Stimulated activated naive CD8-positive, alpha-beta T cell treated with anti-CD3 and anti-CD28 coated beads, Interleukin-15, Interleukin-2, amounts not matched to agents 100 ng/mL and 50 ng/mL, for 24 hours (primary cell): ENCODE results near the gene GPR107.

Source experiments
- H3K27ac Mint-ChIP-seq: one replicate; pipeline ENCODE4 v1.8.0; 2021; ENCODE audit warnings: mild to moderate bottlenecking, mixed read lengths
- H3K27me3 Mint-ChIP-seq: one replicate; pipeline ENCODE4 v1.8.0; 2021; ENCODE audit warnings: mixed read lengths
- H3K36me3 Mint-ChIP-seq: one replicate; pipeline ENCODE4 v1.8.0; 2021; ENCODE audit warnings: low read depth, mixed read lengths
- H3K4me1 Mint-ChIP-seq: one replicate; pipeline ENCODE4 v1.8.0; 2021; ENCODE audit warnings: low read depth, mixed read lengths
- H3K4me3 Mint-ChIP-seq: one replicate; pipeline ENCODE4 v1.8.0; 2021; ENCODE audit warnings: mild to moderate bottlenecking, mixed read lengths
- H3K9me3 Mint-ChIP-seq: one replicate; pipeline ENCODE4 v1.8.0; 2021; ENCODE audit warnings: mixed read lengths

The GPR107 gene

DNA sequence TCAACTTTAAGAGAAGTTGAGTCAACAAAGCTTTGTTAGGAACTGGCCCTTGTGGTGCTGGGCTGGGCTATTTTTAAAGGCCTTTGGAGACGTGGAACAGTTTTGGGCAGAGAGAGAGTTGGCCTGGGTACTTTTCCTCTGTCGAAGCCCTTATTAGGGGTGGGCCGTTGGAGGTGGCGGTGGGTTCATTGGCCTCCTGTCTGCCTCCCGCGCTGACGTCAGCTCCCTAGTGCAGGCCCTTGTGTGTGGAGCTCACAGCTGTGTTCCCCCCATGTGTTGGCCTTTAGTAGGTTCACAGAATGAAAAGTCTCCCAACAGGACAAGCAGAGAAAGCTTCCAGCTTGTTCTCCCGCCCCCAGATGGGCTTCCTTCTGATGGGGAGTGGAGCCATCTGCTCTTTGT lies 121.2 kb downstream of the GPR107 start:
- Mint-ChIP-seq H3K36me3 (no peaks in the 10 kb centered on the region), H3K27me3 (peaks cover 11% of the 10 kb centered on the region), H3K9me3 (no peaks in the 10 kb centered on the region), H3K4me3 (no peak overlapping the region), H3K4me1 (no peaks in the 10 kb centered on the region), H3K27ac (no peak overlapping the region)

GRCh38 chr9:130175355-130175754 lies 121.6 kb downstream of the GPR107 start:
- no peaks in the 10 kb centered on the region for H3K36me3 Mint-ChIP-seq
- H3K27ac Mint-ChIP-seq: no peak overlapping the region
- no peak overlapping the region for H3K4me3 Mint-ChIP-seq
- H3K9me3 Mint-ChIP-seq: no peaks in the 10 kb centered on the region
- peaks cover 11% of the 10 kb centered on the region for H3K27me3 Mint-ChIP-seq
- H3K4me1 Mint-ChIP-seq: no peaks in the 10 kb centered on the region

DNA sequence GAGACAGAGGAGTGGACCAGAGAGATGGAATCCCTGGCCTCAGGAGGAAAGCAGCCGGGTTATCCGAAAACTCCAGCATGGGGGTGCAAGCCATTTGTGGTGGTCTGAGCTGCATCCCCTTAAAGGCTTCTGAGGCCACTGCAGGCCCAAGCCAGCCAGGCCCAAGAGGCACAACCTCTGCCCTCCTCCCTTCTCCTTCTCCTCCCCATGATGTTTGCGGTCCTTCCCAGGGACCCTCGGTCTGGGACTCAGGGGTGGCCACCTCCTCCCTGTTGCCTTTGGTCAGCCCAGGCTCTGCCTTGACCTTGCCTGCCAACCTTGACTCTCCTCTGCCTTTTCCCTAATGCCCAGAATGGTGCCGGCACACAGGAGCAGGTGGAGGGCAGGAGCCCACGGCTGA lies 123.1 kb downstream of the GPR107 start:
- H3K27me3 Mint-ChIP-seq: peaks cover 3% of the 10 kb centered on the region
- no peak overlapping the region for H3K27ac Mint-ChIP-seq
- H3K9me3 Mint-ChIP-seq: no peaks in the 10 kb centered on the region
- no peaks in the 10 kb centered on the region for H3K4me1 Mint-ChIP-seq
- no peak overlapping the region for H3K4me3 Mint-ChIP-seq
- no peaks in the 10 kb centered on the region for H3K36me3 Mint-ChIP-seq

DNA sequence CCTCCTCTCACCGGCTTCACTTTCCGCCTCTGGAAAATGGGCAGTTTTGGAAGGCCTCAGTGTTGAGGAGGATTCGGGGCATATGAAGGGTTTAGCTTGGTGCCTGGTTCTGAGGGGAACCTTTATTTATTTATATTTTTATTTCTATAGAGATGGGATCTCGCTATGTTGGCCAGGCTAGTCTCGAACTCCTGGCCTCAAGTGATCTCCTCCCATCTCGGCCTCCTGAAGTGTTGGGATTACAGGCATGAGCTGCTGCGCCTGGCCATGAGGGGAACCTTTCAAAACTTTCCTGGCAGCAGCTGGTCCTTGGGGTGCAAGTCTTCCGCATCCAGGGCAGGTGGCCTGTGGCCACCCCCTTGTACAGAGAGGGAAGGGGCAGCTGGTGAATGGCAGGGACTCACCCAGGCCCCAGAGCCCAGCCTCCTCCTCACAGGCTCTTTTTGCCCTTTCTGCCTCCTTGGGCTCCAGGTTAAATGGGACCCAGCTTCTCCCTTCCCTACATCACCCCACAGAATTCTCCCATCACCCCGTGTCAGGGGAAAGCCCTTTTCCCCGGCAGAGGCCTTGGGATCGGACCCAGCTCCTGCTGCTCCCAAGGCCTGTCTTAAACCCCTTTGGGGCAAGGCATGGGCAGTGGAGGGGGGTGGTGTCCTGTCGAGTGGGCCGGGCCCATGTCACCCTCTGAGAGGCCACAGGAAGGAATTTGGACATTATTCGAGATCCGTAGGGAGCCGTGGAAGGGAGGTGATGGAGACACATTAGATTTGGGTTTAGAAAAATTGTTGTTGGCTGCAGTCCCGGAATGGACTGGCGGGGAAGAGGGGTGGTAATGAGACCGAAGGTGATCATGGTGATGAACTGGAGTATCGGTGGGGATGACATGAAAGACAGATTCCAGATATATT lies 124.4 kb downstream of the GPR107 start:
- Mint-ChIP-seq H3K4me1 (no peaks in the 10 kb centered on the region), H3K9me3 (no peaks in the 10 kb centered on the region), H3K4me3 (no peak overlapping the region), H3K36me3 (no peaks in the 10 kb centered on the region), H3K27me3 (peaks cover 3% of the 10 kb centered on the region), H3K27ac (no peak overlapping the region)

GRCh38 chr9:130179331-130179907 lies 125.7 kb downstream of the GPR107 start:
- Mint-ChIP-seq H3K4me3 (no peak overlapping the region), H3K27ac (no peak overlapping the region), H3K36me3 (no peaks in the 10 kb centered on the region), H3K4me1 (no peaks in the 10 kb centered on the region), H3K27me3 (peaks cover under 1% of the 10 kb centered on the region), H3K9me3 (no peaks in the 10 kb centered on the region)

DNA sequence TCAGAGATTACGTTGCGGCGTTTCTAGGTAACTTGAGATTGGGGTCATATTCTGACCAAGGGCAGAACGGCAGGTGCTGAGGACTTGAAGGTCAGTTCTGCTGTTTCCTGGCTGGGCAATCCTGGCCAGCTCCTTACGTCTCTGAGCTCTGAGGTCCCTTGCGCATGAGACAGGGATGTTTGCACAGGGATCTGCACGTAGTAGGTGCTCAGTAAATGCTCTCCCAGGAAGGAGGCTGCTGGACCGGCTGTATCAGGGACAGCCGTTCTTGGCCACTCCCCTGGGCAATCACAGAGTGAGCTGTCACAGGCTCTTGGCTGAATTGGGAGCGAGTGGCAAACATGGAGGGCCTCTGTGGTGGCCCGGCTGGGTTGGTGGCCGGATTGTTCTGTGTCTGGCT lies 126.8 kb downstream of the GPR107 start:
- Mint-ChIP-seq H3K27ac (no peak overlapping the region), H3K4me1 (no peaks in the 10 kb centered on the region), H3K27me3 (no peaks in the 10 kb centered on the region), H3K36me3 (no peaks in the 10 kb centered on the region), H3K9me3 (no peaks in the 10 kb centered on the region), H3K4me3 (no peak overlapping the region)

GRCh38 chr9:130181678-130182380 lies 128.1 kb downstream of the GPR107 start:
- H3K4me1 Mint-ChIP-seq: no peaks in the 10 kb centered on the region
- H3K4me3 Mint-ChIP-seq: no peak overlapping the region
- H3K27me3 Mint-ChIP-seq: no peaks in the 10 kb centered on the region
- no peak overlapping the region for H3K27ac Mint-ChIP-seq
- no peaks in the 10 kb centered on the region for H3K9me3 Mint-ChIP-seq
- no peaks in the 10 kb centered on the region for H3K36me3 Mint-ChIP-seq

DNA sequence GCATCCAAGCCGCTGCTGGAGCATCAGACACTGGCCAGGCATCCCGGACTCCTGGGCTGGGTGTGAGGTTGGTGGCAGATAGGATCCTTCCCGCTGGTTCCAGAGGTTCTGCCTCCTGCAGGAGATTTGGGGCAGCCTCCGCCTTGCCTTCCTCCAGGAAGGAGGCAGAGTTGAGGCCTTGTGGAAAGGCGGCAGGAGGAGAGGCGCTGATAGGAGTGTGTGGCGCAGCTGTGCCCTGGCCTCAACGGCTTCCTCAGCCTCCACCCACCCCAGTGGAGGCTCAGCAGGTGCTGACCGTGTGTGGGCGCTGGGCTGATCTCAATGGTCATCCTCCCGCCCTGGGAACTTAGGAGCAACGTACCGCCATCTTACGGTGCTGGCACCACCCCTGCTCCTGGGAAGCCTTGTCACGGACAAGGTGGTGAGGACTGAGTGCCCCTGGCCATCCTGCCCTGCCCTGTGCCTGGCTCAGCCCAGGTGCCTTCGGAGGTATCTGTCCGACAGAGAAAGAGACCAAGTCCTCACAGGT lies 128.7 kb downstream of the GPR107 start:
- Mint-ChIP-seq H3K36me3 (no peaks in the 10 kb centered on the region), H3K27me3 (no peaks in the 10 kb centered on the region), H3K27ac (no peak overlapping the region), H3K4me1 (no peaks in the 10 kb centered on the region), H3K9me3 (no peaks in the 10 kb centered on the region), H3K4me3 (no peak overlapping the region)

DNA sequence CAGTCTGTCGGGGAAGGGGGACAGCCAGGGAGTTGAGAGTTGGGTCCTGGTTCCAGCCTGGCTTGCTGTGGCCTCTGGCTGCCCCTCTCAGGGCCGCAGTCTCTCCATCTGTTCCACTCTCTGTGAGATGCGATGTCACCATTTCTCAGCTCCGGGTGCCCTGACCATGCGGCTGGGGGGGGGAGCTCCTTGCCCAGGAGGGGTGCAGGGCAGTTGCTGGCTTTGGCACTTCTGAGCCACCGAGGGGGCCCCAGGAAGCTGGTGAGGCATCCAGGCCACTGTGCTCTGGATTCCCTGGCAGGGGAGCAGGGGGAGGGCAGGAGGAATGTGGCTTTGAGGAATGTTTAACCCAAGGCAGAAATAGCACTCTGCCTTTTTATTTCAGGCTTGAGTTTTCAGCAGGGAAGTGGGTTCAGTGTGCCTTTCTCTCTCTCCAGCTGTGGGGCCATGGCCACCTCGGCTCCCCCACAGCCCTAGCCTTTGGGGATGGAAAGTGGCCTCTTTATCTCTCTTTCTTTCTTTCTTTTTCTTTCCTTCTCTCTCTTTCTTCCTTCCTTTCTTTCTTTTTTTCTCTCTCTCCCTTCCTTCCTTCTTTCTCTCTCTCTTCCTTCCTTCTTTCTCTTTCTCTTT lies 129.5 kb downstream of the GPR107 start:
- no peak overlapping the region for H3K27ac Mint-ChIP-seq
- no peaks in the 10 kb centered on the region for H3K9me3 Mint-ChIP-seq
- H3K4me1 Mint-ChIP-seq: no peaks in the 10 kb centered on the region
- no peak overlapping the region for H3K4me3 Mint-ChIP-seq
- no peaks in the 10 kb centered on the region for H3K36me3 Mint-ChIP-seq
- H3K27me3 Mint-ChIP-seq: no peaks in the 10 kb centered on the region

DNA sequence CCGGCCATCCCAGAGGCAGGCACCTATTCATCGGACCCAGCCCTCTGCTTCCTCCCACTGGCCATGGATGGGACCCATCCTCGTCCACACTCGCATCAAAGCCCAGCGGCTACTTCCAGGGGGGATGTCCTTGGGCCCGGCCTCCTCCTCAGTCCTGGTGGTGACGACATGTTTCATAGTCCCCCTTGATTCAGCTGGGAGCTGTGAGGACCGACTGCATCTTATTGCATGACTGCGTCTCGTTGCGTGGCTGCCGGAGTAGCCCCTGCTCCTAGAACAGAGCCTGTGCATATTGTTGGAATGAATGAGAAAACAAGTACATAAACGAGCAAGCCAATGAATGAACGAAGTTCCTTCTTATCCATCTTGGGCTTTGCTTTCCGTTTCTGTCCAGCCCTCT lies 131.3 kb downstream of the GPR107 start:
- H3K27me3 Mint-ChIP-seq: no peaks in the 10 kb centered on the region
- no peak overlapping the region for H3K27ac Mint-ChIP-seq
- H3K36me3 Mint-ChIP-seq: no peaks in the 10 kb centered on the region
- H3K9me3 Mint-ChIP-seq: no peaks in the 10 kb centered on the region
- no peak overlapping the region for H3K4me3 Mint-ChIP-seq
- H3K4me1 Mint-ChIP-seq: no peaks in the 10 kb centered on the region

- H3K27ac Mint-ChIP-seq: no peak overlapping the region
- H3K4me1 Mint-ChIP-seq: no peaks in the 10 kb centered on the region
- H3K36me3 Mint-ChIP-seq: no peaks in the 10 kb centered on the region
- no peak overlapping the region for H3K4me3 Mint-ChIP-seq
- H3K9me3 Mint-ChIP-seq: no peaks in the 10 kb centered on the region
- no peaks in the 10 kb centered on the region for H3K27me3 Mint-ChIP-seq
Observed at GRCh38 chr9:130185490-130186031, 131.9 kb downstream of the GPR107 start.

DNA sequence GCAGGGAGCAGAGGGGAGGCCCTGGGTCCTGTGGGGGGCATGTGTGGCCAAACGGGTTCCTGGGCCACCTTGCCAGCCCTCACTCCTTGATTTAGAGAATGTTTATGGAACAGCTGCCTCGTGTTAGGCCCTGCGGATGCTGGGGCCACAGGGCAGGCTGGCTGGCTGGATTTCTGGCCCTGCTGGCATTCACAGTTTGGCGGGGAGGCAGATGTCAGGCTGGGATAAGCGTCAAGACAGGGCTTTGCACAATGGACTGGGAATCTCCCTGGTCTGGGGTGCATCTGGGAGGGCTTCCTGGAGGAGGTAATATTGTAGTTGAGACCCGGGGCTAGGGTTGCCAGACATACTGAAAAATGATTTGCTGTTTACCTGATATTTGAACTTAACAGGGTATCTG lies 132.3 kb downstream of the GPR107 start:
- H3K36me3 Mint-ChIP-seq: no peaks in the 10 kb centered on the region
- H3K27me3 Mint-ChIP-seq: no peaks in the 10 kb centered on the region
- no peaks in the 10 kb centered on the region for H3K9me3 Mint-ChIP-seq
- no peak overlapping the region for H3K27ac Mint-ChIP-seq
- no peak overlapping the region for H3K4me3 Mint-ChIP-seq
- no peaks in the 10 kb centered on the region for H3K4me1 Mint-ChIP-seq

DNA sequence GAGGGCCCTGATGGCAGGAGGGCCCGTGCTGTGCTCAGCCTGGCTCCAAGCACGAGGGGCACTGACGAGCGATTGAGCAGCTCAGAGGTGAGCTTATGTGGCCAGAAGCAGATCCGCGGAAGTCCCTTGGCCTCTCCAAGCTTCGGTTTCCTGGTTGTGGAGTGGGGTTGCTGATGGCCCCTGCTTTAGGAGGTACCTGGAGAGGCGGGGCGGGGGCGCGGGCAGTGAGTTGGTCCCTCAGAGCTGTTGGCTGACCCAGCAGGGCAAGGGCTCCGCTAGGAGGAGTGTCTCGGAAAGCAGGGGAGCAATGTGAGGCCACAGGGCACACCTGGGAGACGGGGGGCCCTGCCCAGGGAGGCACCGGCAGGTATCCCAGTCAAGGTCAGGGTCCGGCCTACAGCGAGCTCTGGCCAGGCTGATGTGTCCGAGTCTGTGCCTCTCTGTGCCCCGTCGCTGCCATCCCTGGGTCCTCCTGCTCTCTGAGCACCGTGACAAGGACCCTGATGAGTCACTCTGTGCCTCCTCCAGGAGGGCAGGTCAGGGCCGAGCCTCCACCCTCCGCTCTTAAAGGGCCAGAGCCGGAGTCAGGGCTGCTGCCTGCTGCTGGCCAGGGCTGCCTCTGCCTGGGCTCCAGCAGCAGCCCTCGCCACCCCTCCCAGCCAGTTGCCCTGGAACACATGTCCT lies 133.3 kb downstream of the GPR107 start:
- Mint-ChIP-seq H3K27ac (no peak overlapping the region), H3K4me3 (no peak overlapping the region), H3K36me3 (no peaks in the 10 kb centered on the region), H3K9me3 (no peaks in the 10 kb centered on the region), H3K4me1 (no peaks in the 10 kb centered on the region), H3K27me3 (no peaks in the 10 kb centered on the region)

DNA sequence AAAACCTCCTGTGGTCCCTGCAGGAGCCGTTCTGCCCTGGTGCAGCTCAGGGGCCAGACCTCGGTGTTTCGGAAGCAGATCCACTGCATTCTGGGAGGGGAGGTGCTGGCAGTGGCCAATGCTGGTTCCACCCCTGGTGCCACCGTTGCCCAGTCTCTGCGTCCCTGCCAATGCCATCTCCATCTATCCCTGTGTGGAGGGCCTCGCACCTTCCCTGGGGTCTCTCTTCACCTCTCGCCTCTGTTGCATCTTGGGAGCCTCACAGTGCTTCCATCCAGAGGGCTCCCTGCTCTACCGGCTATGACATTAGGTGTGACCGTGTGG lies 133.8 kb downstream of the GPR107 start:
- H3K9me3 Mint-ChIP-seq: no peaks in the 10 kb centered on the region
- no peaks in the 10 kb centered on the region for H3K36me3 Mint-ChIP-seq
- no peaks in the 10 kb centered on the region for H3K4me1 Mint-ChIP-seq
- no peak overlapping the region for H3K27ac Mint-ChIP-seq
- no peaks in the 10 kb centered on the region for H3K27me3 Mint-ChIP-seq
- H3K4me3 Mint-ChIP-seq: no peak overlapping the region
